GM13977 (cell line): ENCODE measurements around the gene GRM4.
A peak's percentile ranks its signal among the peaks of the same experiment; 100 is the strongest.

Source experiments
- DNase-seq: peaks from one replicate; pipeline ENCODE4 v3.0.0; 2012; ENCODE audit warnings: low spot score
- CTCF ChIP-seq: IDR thresholded peaks from 2 replicates; pipeline ENCODE4 v1.5.1; 2012; ENCODE audit warnings: mild to moderate bottlenecking, control low read depth; ENCODE audit not compliant: insufficient read depth; ENCODE audit errors: extremely low read depth, missing control alignments
- in situ Hi-C: fragments of 300-500 bp; cut with MboI; formaldehyde crosslinking; loops from one replicate; pipeline ENCODE4 v1.12.0; 2022; ENCODE audit warnings: low sequenced_read_pairs, low pct_unique_long_range_greater_than_20kb, mixed read lengths, inconsistent platforms; ENCODE audit not compliant: unreplicated experiment

Gene GRM4

GRCh38 chr6:34062815-34063214 lies 83.1 kb downstream of the GRM4 start:
- peak; percentile 17 for TF ChIP-seq CTCF
- no peak for DNase-seq
- in situ Hi-C loops = no loop called here

GRCh38 chr6:34062156-34062555 lies 83.7 kb downstream of the GRM4 start:
- in situ Hi-C loops = no loop called here
- DNase-seq = no peak
- TF ChIP-seq CTCF = no peak

- in situ Hi-C loops = no loop called here
- DNase-seq = no peak
- TF ChIP-seq CTCF = no peak
These were observed 84.5 kb downstream of the GRM4 start for GRCh38 chr6:34061348-34061747.

GRCh38 chr6:34059914-34060313 lies 86.0 kb downstream of the GRM4 start:
- in situ Hi-C loops = no loop called here

GRCh38 chr6:34059136-34059731 lies 86.7 kb downstream of the GRM4 start:
- TF ChIP-seq CTCF = no peak
- DNase-seq = no peak
- in situ Hi-C loops = no loop called here

More at GRCh38 chr6:34059914-34060313, 86.0 kb downstream of the GRM4 start:
- no peak for DNase-seq
- no peak for TF ChIP-seq CTCF

GRCh38 chr6:34057790-34058189 lies 88.1 kb downstream of the GRM4 start:
- DNase-seq = no peak
- in situ Hi-C loops = no loop called here
- no peak for TF ChIP-seq CTCF
